Measurements from ENCODE around the gene TIMMDC1. TPM values are rescaled to one million over a fixed set of nuclear protein-coding genes. Genes with fewer than 3 reads are reported as not detected.

Gene TIMMDC1
- 66.7 TPM for polyA plus RNA-seq (2013, experiment 1 of 2)
- 65.6 TPM for polyA plus RNA-seq (2013, experiment 2 of 2)

DNA sequence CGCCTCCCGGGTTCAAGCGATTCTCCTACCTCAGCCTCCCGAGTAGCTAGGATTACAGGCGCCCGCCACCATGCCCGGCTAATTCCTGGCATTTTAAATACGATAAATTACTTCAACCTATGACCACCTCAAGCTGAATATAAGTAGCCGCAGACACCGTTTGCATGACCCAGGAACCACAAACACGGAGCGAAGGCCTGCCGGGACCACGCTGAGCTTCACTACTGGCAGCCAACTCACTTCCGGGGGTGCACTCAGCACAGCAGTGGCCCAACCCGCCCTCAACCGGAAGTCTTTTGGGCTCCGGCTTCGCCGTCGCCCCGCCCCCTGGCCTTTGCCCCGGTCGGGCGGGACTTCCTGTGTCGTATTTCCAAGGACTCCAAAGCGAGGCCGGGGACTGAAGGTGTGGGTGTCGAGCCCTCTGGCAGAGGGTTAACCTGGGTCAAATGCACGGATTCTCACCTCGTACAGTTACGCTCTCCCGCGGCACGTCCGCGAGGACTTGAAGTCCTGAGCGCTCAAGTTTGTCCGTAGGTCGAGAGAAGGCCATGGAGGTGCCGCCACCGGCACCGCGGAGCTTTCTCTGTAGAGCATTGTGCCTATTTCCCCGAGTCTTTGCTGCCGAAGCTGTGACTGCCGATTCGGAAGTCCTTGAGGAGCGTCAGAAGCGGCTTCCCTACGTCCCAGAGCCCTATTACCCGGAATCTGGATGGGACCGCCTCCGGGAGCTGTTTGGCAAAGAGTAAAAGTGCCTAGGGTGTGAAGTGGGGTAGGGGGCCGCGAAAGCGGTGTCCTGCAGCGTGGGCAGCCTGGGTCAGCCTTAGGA lies at the start of gene TIMMDC1:
Gene TIMMDC1, plus strand, starts transcription at position 362 of the 826 bp plus-strand sequence. Its CDS starts 187 bp downstream, at position 549.
- Histone ChIP-seq H3K79me2 (ENCODE audit: control insufficient read depth, insufficient read depth, low read length) (peaks cover 10% of the 10 kb centered on the region), H2BK15ac (replicated peaks; ENCODE audit: low read depth) (no peak within 1 kb of the TSS), H3K27me3 (ENCODE audit: insufficient read depth, low read length, poor library complexity) (no peaks in the 10 kb centered on the region), H4K8ac (ENCODE audit: low read depth, low read length) (peak within 1 kb of the TSS; percentile 3), H2AK5ac (ENCODE audit: low read length) (no peak within 1 kb of the TSS), H3K27ac (ENCODE audit: low read depth, low read length) (peak within 1 kb of the TSS; percentile 84), H3K4me3 (ENCODE audit: low read length) (peak within 1 kb of the TSS; percentile 99), H3K56ac (ENCODE audit: low read length) (peak within 1 kb of the TSS; percentile 99), H3K4ac (ENCODE audit: low read depth, low read length) (no peak within 1 kb of the TSS), H4K5ac (ENCODE audit: low read length) (peak within 1 kb of the TSS; percentile 74), H3K4me1 (ENCODE audit: control insufficient read depth, low read depth, low read length) (no peaks in the 10 kb centered on the region), H3K4me2 (ENCODE audit: low read length) (peak within 1 kb of the TSS; percentile 66), H3K36me3 (ENCODE audit: control insufficient read depth, insufficient read depth, low read length) (no peaks in the 10 kb centered on the region), H2BK120ac (ENCODE audit: low read depth, low read length) (no peak within 1 kb of the TSS), H3K79me1 (ENCODE audit: low read length) (no peaks in the 10 kb centered on the region), H3K18ac (ENCODE audit: low read length) (no peak within 1 kb of the TSS), H2BK5ac (ENCODE audit: low read length) (peak within 1 kb of the TSS; percentile 91), H3K9ac (ENCODE audit: low read length) (peak within 1 kb of the TSS; percentile 99), H3K23ac (ENCODE audit: low read length) (peak within 1 kb of the TSS; percentile 98)
- WGBS (ENCODE audit: extremely low coverage, insufficient coverage, low lambda C conversion rate): no CpG with 5 or more reads among the region's 58 CpGs
- peak; percentile 99 for DNase-seq

DNA sequence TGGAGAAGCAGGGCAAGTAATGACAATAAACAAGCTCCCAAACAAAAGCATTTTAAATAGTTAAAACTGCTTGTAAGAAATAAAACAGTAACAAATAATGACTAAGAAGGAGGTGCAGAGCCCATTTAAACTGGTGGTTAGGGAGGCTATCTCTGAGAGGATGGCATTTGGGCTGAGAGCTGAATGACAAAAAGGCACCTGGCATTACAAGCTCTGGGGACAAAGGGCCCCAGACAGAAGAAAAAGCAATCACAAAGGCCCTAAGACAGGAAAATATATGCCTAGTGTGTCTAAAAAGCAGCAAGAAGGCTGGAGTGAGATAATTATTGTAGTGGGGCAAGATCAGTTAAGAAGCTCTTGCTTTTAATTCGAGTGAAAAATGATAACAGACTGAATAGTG lies 44.5 kb upstream of the TIMMDC1 start:
- H3K27ac ChIP-seq (ENCODE audit: low read depth, low read length): no peak overlapping the region
- H3K4me1 ChIP-seq (ENCODE audit: control insufficient read depth, low read depth, low read length): no peaks in the 10 kb centered on the region
- no peak overlapping the region for H3K56ac ChIP-seq (ENCODE audit: low read length)
- no peak overlapping the region for H3K23ac ChIP-seq (ENCODE audit: low read length)
- peaks cover 6% of the 10 kb centered on the region for H3K36me3 ChIP-seq (ENCODE audit: control insufficient read depth, insufficient read depth, low read length)
- H3K9ac ChIP-seq (ENCODE audit: low read length): no peak overlapping the region
- no peak overlapping the region for H3K4me3 ChIP-seq (ENCODE audit: low read length)
- no CpG with 5 or more reads among the region's 1 CpG for WGBS (ENCODE audit: extremely low coverage, insufficient coverage, low lambda C conversion rate)
- DNase-seq: no peak
- H3K18ac ChIP-seq (ENCODE audit: low read length): no peak overlapping the region
- no peak overlapping the region for H4K5ac ChIP-seq (ENCODE audit: low read length)
- H3K4ac ChIP-seq (ENCODE audit: low read depth, low read length): no peak overlapping the region
- no peaks in the 10 kb centered on the region for H3K27me3 ChIP-seq (ENCODE audit: insufficient read depth, low read length, poor library complexity)
- no peak overlapping the region for H2BK5ac ChIP-seq (ENCODE audit: low read length)
- no peak overlapping the region for H2BK15ac ChIP-seq (replicated peaks; ENCODE audit: low read depth)
- no peak overlapping the region for H3K4me2 ChIP-seq (ENCODE audit: low read length)
- peaks cover 4% of the 10 kb centered on the region for H3K79me1 ChIP-seq (ENCODE audit: low read length)
- H2AK5ac ChIP-seq (ENCODE audit: low read length): no peak overlapping the region
- H3K79me2 ChIP-seq (ENCODE audit: control insufficient read depth, insufficient read depth, low read length): peaks cover under 1% of the 10 kb centered on the region
- no peak overlapping the region for H4K8ac ChIP-seq (ENCODE audit: low read depth, low read length)
- no peak overlapping the region for H2BK120ac ChIP-seq (ENCODE audit: low read depth, low read length)

GRCh38 chr3:119456469-119456868 lies 41.9 kb upstream of the TIMMDC1 start:
- H3K4me1 ChIP-seq (ENCODE audit: control insufficient read depth, low read depth, low read length): no peaks in the 10 kb centered on the region
- WGBS (ENCODE audit: extremely low coverage, insufficient coverage, low lambda C conversion rate): no CpG with 5 or more reads among the region's 1 CpG
- no peak overlapping the region for H3K4me2 ChIP-seq (ENCODE audit: low read length)
- peaks cover 6% of the 10 kb centered on the region for H3K36me3 ChIP-seq (ENCODE audit: control insufficient read depth, insufficient read depth, low read length)
- H3K27ac ChIP-seq (ENCODE audit: low read depth, low read length): no peak overlapping the region
- peaks cover 4% of the 10 kb centered on the region for H3K79me1 ChIP-seq (ENCODE audit: low read length)
- H3K27me3 ChIP-seq (ENCODE audit: insufficient read depth, low read length, poor library complexity): no peaks in the 10 kb centered on the region
- no peak overlapping the region for H3K18ac ChIP-seq (ENCODE audit: low read length)
- H2BK5ac ChIP-seq (ENCODE audit: low read length): no peak overlapping the region
- H3K79me2 ChIP-seq (ENCODE audit: control insufficient read depth, insufficient read depth, low read length): peaks cover 5% of the 10 kb centered on the region
- no peak overlapping the region for H3K4ac ChIP-seq (ENCODE audit: low read depth, low read length)
- no peak overlapping the region for H2BK120ac ChIP-seq (ENCODE audit: low read depth, low read length)
- H4K5ac ChIP-seq (ENCODE audit: low read length): no peak overlapping the region
- H3K23ac ChIP-seq (ENCODE audit: low read length): no peak overlapping the region
- H3K4me3 ChIP-seq (ENCODE audit: low read length): no peak overlapping the region
- no peak overlapping the region for H3K9ac ChIP-seq (ENCODE audit: low read length)
- no peak overlapping the region for H3K56ac ChIP-seq (ENCODE audit: low read length)
- H2AK5ac ChIP-seq (ENCODE audit: low read length): no peak overlapping the region
- H2BK15ac ChIP-seq (replicated peaks; ENCODE audit: low read depth): no peak overlapping the region
- no peak for DNase-seq
- no peak overlapping the region for H4K8ac ChIP-seq (ENCODE audit: low read depth, low read length)

GRCh38 chr3:119457246-119457645 lies 41.1 kb upstream of the TIMMDC1 start:
- H3K4me2 ChIP-seq (ENCODE audit: low read length): no peak overlapping the region
- H2AK5ac ChIP-seq (ENCODE audit: low read length): no peak overlapping the region
- no peaks in the 10 kb centered on the region for H3K27me3 ChIP-seq (ENCODE audit: insufficient read depth, low read length, poor library complexity)
- no peak overlapping the region for H3K9ac ChIP-seq (ENCODE audit: low read length)
- H3K36me3 ChIP-seq (ENCODE audit: control insufficient read depth, insufficient read depth, low read length): peaks cover 6% of the 10 kb centered on the region
- H2BK120ac ChIP-seq (ENCODE audit: low read depth, low read length): no peak overlapping the region
- no peak overlapping the region for H2BK15ac ChIP-seq (replicated peaks; ENCODE audit: low read depth)
- H3K79me1 ChIP-seq (ENCODE audit: low read length): peaks cover 6% of the 10 kb centered on the region
- no peak overlapping the region for H3K23ac ChIP-seq (ENCODE audit: low read length)
- H3K79me2 ChIP-seq (ENCODE audit: control insufficient read depth, insufficient read depth, low read length): peaks cover 10% of the 10 kb centered on the region
- WGBS (ENCODE audit: extremely low coverage, insufficient coverage, low lambda C conversion rate): no CpG with 5 or more reads among the region's 4 CpGs
- H2BK5ac ChIP-seq (ENCODE audit: low read length): no peak overlapping the region
- H3K4ac ChIP-seq (ENCODE audit: low read depth, low read length): no peak overlapping the region
- H3K18ac ChIP-seq (ENCODE audit: low read length): no peak overlapping the region
- H3K27ac ChIP-seq (ENCODE audit: low read depth, low read length): no peak overlapping the region
- H4K5ac ChIP-seq (ENCODE audit: low read length): no peak overlapping the region
- no peak overlapping the region for H3K56ac ChIP-seq (ENCODE audit: low read length)
- no peak overlapping the region for H3K4me3 ChIP-seq (ENCODE audit: low read length)
- H4K8ac ChIP-seq (ENCODE audit: low read depth, low read length): no peak overlapping the region
- no peak for DNase-seq
- no peaks in the 10 kb centered on the region for H3K4me1 ChIP-seq (ENCODE audit: control insufficient read depth, low read depth, low read length)

DNA sequence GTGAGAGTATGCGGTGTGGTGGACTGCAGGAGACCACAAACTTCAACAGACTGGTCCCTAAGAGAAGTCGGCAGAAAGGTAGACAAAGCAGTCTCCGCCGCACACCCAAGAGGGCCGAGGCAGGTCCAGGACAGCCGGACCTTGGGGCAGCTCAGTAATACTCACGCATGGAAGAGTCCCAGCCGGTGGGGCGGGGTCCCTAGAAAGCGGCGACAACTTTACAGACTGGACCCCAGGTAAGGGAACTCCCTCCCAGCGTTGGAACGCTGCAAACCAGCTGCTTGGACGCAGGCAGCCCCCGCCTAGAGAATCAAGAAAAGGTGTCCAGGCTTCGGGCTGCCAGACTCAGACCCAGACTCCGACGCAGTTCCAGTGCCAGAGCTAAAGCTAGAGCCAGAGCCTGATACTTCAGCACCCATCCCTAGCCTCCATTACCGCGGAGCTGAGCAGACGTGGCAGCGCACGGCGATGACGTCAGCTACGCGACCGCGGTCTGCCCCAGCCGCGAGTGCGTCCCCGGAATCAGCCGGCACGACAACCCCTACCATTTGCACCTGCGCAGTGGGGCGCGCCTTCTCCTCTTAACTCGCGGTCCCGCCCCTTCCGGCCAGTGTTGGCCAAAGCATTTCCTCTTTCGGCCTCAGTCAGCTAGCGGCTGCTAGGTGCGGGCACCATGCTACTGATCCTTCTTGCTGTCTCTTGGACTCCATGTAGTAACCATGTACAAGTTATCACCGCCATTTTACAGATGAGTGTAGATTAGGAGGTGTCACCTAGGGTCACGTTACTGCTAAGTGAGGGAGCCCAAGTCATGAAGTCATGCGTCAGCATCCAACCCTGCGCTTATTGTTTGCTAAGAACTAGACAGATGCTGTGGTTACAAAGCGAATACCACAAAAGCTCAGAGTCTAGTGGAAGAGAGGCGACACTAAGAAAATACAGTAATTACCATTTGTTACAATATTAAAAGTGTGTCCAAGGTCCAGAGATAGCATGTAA lies 34.9 kb upstream of the TIMMDC1 start, which contains the start of gene TMEM39A:
Gene TMEM39A, minus strand, starts transcription at position 445 of the 999 bp plus-strand sequence. CDS start 1,541 bp downstream, outside the sequence.
- Histone ChIP-seq H3K4me3 (ENCODE audit: low read length) (peak within 1 kb of the TSS; percentile 68), H2BK5ac (ENCODE audit: low read length) (no peak within 1 kb of the TSS), H3K23ac (ENCODE audit: low read length) (no peak within 1 kb of the TSS), H3K27me3 (ENCODE audit: insufficient read depth, low read length, poor library complexity) (no peaks in the 10 kb centered on the region), H4K5ac (ENCODE audit: low read length) (peak within 1 kb of the TSS; percentile 71), H4K8ac (ENCODE audit: low read depth, low read length) (no peak within 1 kb of the TSS), H3K9ac (ENCODE audit: low read length) (peak within 1 kb of the TSS; percentile 78), H3K36me3 (ENCODE audit: control insufficient read depth, insufficient read depth, low read length) (no peaks in the 10 kb centered on the region), H3K18ac (ENCODE audit: low read length) (no peak within 1 kb of the TSS), H3K4me2 (ENCODE audit: low read length) (peak within 1 kb of the TSS; percentile 79), H3K79me2 (ENCODE audit: control insufficient read depth, insufficient read depth, low read length) (peaks cover 18% of the 10 kb centered on the region), H3K79me1 (ENCODE audit: low read length) (peaks cover 2% of the 10 kb centered on the region), H3K56ac (ENCODE audit: low read length) (peak within 1 kb of the TSS; percentile 95), H2AK5ac (ENCODE audit: low read length) (peak within 1 kb of the TSS; percentile 90), H2BK120ac (ENCODE audit: low read depth, low read length) (no peak within 1 kb of the TSS), H3K27ac (ENCODE audit: low read depth, low read length) (no peak within 1 kb of the TSS), H2BK15ac (replicated peaks; ENCODE audit: low read depth) (no peak within 1 kb of the TSS), H3K4ac (ENCODE audit: low read depth, low read length) (peak within 1 kb of the TSS; percentile 62), H3K4me1 (ENCODE audit: control insufficient read depth, low read depth, low read length) (peaks cover 5% of the 10 kb centered on the region)
- DNase-seq: peak; percentile 99
- no CpG with 5 or more reads among the region's 51 CpGs for WGBS (ENCODE audit: extremely low coverage, insufficient coverage, low lambda C conversion rate)
